Hepatocyte (in vitro differentiated cells): ENCODE results near the gene CERK.

Source experiments
- CTCF ChIP-seq: fragments of 200-600 bp; sonication (generic); IDR thresholded peaks from 2 replicates; pipeline ENCODE4 v1.5.1; 2016; ENCODE audit warnings: antibody characterized with exemption, mild to moderate bottlenecking; ENCODE audit not compliant: poor library complexity
- EZH2 ChIP-seq: fragments of 200-600 bp; sonication (generic); IDR thresholded peaks from 2 replicates; pipeline ENCODE4 v1.6.1; 2016; ENCODE audit warnings: antibody characterized with exemption, mild to moderate bottlenecking, borderline replicate concordance
- EZH2phosphoT487 ChIP-seq: fragments of 200-600 bp; sonication (generic); IDR thresholded peaks from one replicate; pipeline ENCODE4 v1.6.1; 2018; ENCODE audit warnings: antibody characterized with exemption, mild to moderate bottlenecking, low read depth, moderate library complexity; ENCODE audit not compliant: unreplicated experiment, severe bottlenecking

- TF ChIP-seq CTCF: no peak
- TF ChIP-seq EZH2: no peak
- TF ChIP-seq EZH2phosphoT487: no peak
Measured at GRCh38 chr22:46695346-46696228, 42.5 kb downstream of the CERK start.
